ENCODE results near the gene HES6.

The HES6 gene

DNA sequence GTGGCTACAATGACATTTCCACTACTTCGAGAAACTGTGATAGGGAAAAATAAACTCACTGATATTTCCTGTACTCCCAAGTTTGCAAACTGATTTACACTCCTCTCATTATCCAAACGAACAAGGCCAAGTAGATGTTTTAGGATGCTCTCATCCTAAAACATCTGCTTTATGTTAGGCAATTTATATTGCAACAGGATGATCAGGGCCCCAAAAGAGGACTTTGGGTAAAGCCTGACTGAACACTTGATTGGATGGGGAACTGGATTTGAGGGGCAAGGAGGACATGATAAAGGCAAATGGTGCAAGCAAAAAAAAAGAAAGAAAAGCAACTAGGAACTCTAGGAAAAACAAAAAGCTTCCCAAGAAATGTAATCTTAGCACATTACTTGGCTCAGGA is 2.1 kb upstream of the HES6 start:
- TF ChIP-seq, protein P1, sequence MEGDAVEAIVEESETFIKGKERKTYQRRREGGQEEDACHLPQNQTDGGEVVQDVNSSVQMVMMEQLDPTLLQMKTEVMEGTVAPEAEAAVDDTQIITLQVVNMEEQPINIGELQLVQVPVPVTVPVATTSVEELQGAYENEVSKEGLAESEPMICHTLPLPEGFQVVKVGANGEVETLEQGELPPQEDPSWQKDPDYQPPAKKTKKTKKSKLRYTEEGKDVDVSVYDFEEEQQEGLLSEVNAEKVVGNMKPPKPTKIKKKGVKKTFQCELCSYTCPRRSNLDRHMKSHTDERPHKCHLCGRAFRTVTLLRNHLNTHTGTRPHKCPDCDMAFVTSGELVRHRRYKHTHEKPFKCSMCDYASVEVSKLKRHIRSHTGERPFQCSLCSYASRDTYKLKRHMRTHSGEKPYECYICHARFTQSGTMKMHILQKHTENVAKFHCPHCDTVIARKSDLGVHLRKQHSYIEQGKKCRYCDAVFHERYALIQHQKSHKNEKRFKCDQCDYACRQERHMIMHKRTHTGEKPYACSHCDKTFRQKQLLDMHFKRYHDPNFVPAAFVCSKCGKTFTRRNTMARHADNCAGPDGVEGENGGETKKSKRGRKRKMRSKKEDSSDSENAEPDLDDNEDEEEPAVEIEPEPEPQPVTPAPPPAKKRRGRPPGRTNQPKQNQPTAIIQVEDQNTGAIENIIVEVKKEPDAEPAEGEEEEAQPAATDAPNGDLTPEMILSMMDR (IDR thresholded peaks at IDR 0.05; ENCODE audit: extremely low read depth, missing control alignments) = no peak
- DNase-seq (ENCODE audit: low spot score) = no peak

DNA sequence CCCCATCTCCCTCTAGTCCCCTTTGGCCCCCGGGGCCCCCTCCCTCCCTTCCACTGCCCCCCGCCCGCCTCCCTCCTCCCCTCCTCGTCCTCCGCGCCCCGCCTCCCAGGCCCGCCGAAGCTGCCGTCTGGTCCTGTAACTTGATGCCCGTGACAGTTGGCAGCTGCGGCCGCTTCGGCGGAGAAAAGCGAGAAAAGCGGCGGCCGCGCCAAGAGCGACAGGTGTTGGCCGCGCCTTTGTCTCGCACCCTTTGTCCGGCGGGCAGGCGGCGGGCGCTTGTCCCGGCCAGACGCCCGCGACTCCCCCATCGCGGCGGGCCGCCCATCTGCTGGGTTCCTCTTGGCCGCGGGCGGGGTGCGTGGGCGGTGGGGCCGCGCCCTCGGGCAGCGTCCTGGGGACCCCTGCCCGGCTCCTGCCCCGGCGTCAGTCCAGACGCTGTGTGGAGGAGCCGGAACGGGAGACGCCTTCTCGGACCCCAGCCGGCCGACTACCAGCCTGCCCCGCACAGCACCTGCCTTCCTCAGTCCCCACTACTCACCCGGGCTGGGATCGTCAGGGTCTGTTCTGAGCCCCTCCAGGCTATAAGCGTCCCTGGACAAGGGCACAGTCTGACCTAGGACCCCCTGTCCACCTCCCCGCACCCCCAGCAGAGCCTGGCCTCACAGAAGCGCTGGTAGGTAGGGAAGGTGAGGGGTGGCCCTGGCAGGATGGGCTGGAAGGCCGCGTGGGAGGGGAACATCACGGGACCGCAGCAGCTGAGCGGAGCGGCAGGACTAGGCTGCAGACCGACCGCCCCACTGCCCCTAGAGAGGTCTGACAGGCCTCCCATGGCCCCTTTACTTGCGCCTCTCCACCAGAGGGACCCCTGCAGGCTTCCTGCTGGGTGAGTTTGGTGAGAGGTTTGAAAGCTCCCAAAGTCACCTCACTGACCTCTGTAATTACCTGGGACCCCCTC is 1.2 kb upstream of the HES6 start:
- TF ChIP-seq, protein P1 (IDR thresholded peaks at IDR 0.05; ENCODE audit: extremely low read depth, missing control alignments) = no peak
- DNase-seq (ENCODE audit: low spot score) = peak; percentile 64

DNA sequence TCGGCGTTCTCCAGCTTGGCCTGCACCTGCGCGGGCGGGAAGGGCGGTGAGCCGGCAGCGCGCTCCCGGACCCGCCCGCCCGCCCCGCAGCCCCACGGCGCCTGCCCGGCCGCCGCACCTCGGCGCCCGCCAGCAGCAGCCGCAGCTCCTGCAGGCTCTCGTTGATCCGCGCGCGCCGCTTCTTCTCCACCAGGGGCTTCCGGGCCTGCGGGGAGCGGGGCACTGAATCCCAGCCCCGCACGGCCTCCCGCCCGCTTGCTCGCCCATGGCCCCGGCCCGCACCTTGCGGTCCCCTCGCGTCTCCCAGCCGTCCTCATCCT is 335 bp downstream of the HES6 start:
- no peak for DNase-seq (ENCODE audit: low spot score)
- TF ChIP-seq, protein P1 (IDR thresholded peaks at IDR 0.05; ENCODE audit: extremely low read depth, missing control alignments) = no peak

DNA sequence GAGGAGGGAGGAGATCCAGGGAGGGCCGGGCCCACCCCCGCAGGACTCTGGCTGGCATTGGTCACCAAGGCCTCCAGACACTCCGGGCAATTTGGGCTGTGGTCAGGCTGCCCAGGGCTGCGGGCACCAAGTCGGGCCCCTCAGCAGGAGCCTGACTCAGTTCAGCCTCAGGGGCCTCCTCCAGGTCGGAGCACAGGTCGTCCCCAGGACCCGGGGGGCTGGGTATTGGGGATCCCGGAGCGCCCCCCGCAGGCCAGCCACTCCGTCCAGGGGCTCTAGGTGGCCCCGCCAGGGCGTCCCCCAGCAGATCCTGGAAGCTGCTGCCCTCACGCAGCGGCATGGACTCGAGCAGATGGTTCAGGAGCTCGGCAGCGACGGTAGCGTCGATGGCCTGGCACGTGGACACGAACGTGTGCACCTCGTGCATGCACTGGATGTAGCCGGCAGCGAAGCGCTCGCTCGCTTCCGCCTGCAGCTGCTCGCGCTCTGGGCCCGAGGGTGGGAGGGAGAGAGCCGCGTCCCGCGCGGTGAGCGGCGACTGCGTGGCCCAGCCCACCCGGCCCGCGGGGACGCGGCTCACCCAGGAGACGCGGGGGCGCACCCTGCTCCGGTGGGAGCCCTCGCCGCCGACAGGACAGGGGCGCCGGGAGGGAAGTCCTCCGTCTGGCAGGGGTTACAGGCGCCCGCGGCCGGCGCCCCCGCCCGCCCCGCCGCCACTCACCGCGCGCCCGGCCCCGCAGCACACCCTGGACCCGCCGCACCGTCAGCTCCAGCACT is 884 bp downstream of the HES6 start:
- DNase-seq (ENCODE audit: low spot score) = no peak
- TF ChIP-seq, protein P1 (IDR thresholded peaks at IDR 0.05; ENCODE audit: extremely low read depth, missing control alignments) = no peak

DNA sequence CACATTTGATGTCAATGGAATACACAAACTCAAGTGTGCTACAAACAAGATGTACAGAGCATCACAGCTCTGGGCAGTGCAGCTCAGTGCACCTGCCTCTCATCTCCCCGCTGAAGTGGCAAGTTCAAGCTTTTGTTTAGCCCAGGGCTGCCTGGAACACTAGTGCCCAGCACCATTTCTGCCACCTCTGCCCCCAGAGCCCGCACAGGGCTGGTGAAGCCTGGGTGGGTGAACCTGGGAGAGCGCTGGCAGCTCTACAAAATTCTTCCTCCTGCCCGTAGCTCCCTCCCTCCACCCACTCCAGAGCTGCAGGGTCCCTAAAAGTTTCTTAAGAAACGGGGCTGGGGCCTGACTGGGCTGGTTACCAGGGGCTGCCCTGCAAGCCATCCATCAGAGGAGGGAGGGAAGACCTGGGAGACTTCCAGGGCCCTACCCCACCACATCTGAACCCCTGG is 1.5 kb downstream of the HES6 start:
- no peak for DNase-seq (ENCODE audit: low spot score)

DNA sequence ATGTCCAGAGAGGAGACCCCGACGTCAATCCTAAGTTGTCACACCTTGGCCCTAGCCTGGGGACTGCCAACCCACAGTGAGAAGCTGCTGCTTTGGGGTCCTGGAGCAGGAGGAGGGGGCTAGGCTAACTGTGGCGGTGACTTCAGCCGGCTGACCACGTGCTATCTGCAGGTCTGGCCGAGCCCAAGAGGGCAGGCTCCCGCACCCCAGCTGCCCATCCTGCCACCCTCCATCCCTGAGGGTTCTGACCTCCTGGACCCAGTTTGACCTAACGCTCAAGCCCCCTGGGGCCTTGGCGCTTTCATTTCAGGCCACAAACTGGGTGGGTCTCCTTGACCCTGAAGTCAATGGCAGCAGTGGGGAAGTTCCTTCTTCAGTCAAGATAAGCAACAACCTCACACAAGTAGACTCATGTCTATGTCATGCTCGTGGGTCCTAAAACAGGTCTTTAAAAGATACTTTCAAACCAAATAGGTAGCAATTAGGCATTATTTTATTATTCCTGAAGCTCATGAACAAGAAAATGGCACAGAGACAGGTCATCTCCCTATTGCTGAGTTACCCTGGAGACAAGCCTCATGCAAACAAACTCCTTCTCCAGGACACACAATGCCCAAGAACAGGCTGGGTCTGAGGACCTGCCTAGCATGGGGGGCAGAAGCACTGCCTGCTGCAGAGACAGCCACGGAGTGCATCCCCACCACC is 2.3 kb downstream of the HES6 start:
- TF ChIP-seq, protein P1 (IDR thresholded peaks at IDR 0.05; ENCODE audit: extremely low read depth, missing control alignments) = no peak
- DNase-seq (ENCODE audit: low spot score) = no peak

More for the DNA sequence above, 1.5 kb downstream of the HES6 start:
- TF ChIP-seq, protein P1 (IDR thresholded peaks at IDR 0.05; ENCODE audit: extremely low read depth, missing control alignments) = no peak

Measured in GM20000 (cell line).